ENCODE results near the gene SEZ6L.
A peak's percentile ranks its signal among the peaks of the same experiment; 100 is the strongest.

SEZ6L gene

GRCh38 chr22:26174280-26174679 is 5.0 kb downstream of the SEZ6L start:
- peak in 22 of 51 donors; percentile 2 to 44 (median 22) for DNase-seq

DNA sequence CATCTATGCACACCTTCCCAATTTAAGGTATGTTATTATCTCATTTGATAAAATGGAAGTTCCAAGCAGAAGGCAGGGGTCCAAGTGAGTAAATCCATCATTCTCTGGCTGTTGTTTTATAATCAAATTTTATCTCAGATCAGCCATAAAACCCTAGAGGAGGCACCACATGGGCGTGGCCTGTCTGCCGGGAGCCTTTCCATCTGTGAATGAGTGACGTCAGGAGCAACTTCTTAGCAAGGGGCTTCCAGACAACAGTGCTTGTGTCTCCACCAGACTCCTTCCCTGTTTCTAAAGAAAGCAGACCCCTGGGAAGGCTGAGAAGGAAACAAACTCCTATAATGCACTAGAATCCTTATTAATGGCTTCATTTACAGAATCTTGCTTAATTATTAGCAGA is 13.5 kb downstream of the SEZ6L start:
- DNase-seq, result no peak

- DNase-seq, result no peak
Observed at GRCh38 chr22:26185190-26185589, 15.9 kb downstream of the SEZ6L start.

DNA sequence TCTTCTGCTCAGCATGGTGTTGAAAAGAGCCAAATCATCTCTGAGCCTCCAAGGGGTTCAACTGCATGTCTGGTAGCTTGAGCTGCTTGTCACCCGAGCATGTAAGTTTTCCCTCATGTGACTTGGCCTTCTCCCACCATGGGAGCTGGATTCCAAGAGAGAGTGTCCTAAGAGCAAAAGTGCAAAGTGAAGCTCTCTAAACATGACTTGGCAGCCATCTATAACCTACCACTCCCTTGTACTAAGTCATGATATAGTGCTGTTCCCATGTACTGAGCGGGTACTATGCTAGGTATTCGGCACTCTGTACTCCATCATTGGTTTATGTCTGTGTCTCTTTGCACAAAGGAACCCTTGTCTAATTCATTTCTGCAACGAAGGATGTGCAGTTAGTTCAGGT is 19.1 kb downstream of the SEZ6L start:
- no peak for DNase-seq

- no peak for DNase-seq
Observed at GRCh38 chr22:26194313-26194712, 25.1 kb downstream of the SEZ6L start.

- no peak for DNase-seq
Observed at GRCh38 chr22:26194877-26195276, 25.6 kb downstream of the SEZ6L start.

DNA sequence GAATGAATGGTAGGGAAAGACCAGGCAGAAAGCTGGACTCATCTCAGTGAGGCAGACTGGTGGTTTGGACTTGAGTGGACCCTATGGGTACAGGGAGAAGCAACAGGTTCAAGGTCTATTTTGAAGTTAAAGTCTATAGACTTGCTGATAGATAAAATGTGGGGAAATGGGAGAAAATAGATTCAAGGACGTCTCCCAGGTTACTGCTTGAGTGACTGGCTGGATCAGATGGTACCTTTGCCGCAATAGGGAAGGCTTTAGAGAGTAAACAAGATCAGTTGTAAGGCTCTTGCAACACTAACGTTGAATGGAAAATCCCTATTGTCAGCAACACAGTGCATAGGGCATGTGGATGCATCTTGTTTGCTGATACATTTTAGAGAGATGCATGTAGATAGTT is 27.4 kb downstream of the SEZ6L start:
- no peak for DNase-seq

DNA sequence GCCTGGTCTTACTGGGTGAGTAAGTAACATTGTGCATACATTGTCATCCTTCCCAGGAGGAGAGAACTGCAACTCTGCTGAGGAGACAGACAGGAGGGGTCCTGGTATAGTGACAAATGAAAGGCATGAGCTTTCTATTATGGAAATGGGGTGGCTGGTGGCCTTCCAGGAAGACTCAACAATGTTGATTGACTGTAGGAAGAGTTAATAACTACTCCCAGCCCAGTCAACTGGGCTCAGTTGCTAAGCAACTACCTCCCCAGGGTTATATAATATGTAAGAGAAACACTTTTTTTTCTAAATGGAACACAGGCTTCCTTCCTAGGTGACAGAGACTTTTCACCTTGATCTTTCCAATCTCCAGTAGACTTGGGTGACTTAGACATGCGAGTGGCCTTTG is 28.2 kb downstream of the SEZ6L start:
- peak in 1 of 51 donors; percentile 40 for DNase-seq

GRCh38 chr22:26199665-26200064 is 30.4 kb downstream of the SEZ6L start:
- no peak for DNase-seq

- DNase-seq, result no peak
Observed at GRCh38 chr22:26202280-26202924, 33.1 kb downstream of the SEZ6L start.

GRCh38 chr22:26205494-26205893 is 36.2 kb downstream of the SEZ6L start:
- DNase-seq, result no peak

DNA sequence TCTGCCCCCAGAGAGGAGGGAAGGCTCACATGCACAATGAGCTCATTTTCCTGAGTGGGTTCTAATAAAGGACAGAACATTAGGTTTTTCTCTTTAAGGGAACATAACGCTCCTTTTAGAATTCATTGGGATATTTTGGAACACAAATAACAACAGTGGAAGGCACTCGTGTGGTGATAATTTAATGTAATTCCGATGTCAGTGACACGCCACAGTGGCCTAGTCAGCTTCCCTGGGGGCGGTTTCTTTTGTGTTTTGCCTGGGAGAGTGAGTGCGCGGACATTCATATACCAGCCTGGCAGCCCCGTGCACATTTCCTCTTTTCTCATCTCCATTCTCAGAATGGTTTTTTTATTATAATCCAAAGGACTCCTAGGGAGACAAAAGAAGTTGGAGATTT is 41.1 kb downstream of the SEZ6L start:
- DNase-seq, result peak in 3 of 51 donors; percentile 12 to 56 (median 35)

DNA sequence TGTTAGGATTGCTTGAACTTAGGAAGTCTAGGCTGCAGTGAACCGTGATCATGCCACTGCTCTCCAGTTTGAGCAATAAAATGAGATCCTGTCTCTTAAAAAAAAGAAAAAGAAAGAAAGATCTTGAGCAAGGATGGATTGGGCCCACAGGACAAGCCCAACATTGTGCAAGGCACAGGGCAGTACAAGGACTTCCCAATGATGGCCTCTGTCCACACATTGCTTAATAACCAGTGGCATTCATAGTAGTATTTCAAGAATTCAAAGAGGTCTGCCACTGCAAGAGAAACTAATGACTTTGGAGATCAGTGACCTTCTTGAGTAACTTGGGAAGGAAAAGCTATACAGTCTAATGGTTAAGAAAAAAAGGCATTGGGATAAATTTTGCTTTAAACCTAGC is 44.6 kb downstream of the SEZ6L start:
- no peak for DNase-seq

DNA sequence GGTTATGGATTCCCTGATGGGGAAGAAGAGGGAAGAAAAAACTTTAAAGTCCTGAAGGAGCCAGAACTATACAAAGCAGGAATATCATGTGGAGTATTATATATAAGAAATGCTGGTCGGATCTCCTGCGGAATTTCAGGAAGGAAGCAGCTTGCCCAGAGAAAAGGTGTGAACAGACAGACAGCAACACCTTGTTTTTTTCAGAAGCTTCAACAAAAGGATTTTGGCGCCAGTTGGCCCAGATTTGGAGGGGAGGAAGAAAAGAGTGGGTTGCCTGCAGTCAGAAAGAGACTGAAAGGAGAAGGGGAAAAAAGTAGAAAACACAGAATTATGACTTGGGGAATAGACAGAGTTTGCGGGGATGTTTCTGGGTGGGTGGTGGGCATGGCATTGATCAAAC is 45.2 kb downstream of the SEZ6L start:
- DNase-seq, result no peak

DNA sequence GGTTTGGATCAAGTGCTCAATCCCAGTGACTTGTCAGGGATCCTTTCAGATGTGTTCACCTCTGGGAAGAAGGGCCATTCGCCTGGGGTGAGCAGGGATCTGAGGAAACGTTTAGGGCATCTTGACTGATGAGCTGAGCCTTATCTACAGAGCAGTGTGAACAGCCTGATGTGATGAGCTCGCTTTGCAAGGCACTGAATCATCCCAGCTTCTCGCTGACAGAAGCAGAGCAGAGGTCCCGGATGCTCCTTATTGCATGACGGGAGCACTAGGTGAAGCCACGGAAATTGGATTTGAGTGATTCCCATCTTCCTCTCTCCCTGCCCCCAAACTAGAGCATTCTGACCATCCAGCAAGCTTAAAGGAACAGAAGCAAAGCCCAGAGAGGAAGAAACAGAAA is 46.5 kb downstream of the SEZ6L start:
- DNase-seq, result peak in 1 of 51 donors; percentile 12

DNA sequence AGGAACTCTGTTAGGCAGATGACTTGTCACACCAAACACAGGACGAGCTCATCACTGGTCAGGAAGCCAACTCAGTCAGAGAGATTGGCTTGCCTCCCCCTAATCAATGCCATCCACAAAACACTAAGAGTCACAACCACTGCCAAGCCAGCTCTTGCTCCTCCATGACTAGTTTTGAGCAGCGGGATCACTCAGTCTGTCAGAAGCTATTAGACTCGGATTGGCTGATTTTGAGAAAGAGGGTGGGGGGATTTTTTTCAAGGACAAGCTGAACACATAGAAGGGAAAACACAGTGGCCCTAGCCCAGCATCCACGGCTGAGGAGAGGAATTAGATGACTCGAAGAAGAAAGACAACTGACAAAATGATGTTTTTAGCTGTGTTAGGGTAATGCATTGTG is 55.9 kb downstream of the SEZ6L start:
- no peak for DNase-seq

- peak in 1 of 51 donors; percentile 10 for DNase-seq
Observed at GRCh38 chr22:26226538-26227297, 57.5 kb downstream of the SEZ6L start.

- no peak for DNase-seq
Observed at GRCh38 chr22:26229910-26230309, 60.6 kb downstream of the SEZ6L start.

- DNase-seq, result peak in 1 of 51 donors; percentile 10
Observed at GRCh38 chr22:26234296-26234695, 65.0 kb downstream of the SEZ6L start.

- DNase-seq, result no peak
Observed at GRCh38 chr22:26235792-26236487, 66.7 kb downstream of the SEZ6L start.

- DNase-seq, result no peak
Observed at GRCh38 chr22:26236991-26237390, 67.7 kb downstream of the SEZ6L start.

DNA sequence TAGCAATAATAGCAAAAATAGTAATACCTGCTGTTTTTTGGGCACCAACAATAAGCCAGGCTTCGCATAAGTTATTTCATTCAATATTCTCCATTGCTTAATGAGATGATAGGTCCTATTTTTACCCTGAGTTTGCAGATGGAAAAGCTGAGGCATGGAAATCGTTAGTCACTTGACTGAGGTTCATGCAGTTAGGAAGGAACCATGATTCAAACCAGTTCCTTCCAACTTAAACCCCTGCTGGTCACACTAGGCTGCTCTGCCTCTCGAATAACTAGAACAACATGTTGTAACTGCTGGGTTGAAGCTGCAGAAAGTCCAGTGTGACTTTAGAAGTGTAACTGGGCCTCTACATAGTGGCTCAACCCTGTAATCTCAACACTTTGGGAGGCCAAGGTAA is 69.3 kb downstream of the SEZ6L start:
- no peak for DNase-seq

GRCh38 chr22:26239581-26239980 is 70.3 kb downstream of the SEZ6L start:
- no peak for DNase-seq
